ENCODE data around the gene RBP3. TPM values are rescaled to one million over a fixed set of nuclear protein-coding genes. Genes with fewer than 3 reads are reported as not detected.

RBP3 gene
- total RNA-seq, 1 experiment from 2014 or later = not detected

DNA sequence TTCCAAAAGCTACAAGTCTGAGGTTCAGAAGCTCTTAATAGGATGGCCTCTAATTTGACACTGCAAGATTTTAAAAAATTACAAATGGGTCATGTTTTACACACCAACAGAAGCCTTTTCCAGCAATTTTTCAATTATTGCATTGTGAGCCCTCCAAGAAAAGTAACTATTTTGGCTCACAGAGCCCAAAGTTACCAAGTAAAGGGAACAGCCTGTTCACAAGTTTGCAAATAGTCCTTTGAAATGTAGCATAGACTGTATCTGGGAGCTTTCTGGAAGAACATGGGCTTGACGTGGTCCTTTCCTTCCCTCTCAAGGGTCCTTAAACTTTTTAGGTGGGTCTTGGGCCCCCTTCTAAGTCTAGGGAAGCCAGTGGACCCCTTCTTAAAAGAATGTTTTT lies 49.4 kb upstream of the RBP3 start:
- Histone ChIP-seq H2BK12ac (ENCODE audit: insufficient read length, low read depth, low read length) (no peak overlapping the region), H3K27me3 (ENCODE audit: insufficient read depth, low read length) (peaks cover 14% of the 10 kb centered on the region; the same call in 1 of the 2 replicates), H3K14ac (ENCODE audit: insufficient read depth, low read length) (no peak overlapping the region), H3K9ac (ENCODE audit: extremely low read depth, insufficient read length, low read length) (no peak overlapping the region), H3K4me2 (ENCODE audit: insufficient read depth, insufficient read length, low read length) (no peak overlapping the region), H3K4me1 (ENCODE audit: insufficient read depth, low read length) (no peaks in the 10 kb centered on the region), H2AK5ac (ENCODE audit: insufficient read length, low read length) (no peak overlapping the region), H3K27ac (ENCODE audit: insufficient read length, low read depth, low read length) (no peak overlapping the region), H4K8ac (replicated peaks; ENCODE audit: insufficient read length, low read depth, low read length) (no peak overlapping the region), H3K18ac (ENCODE audit: insufficient read length, low read depth, low read length) (no peak overlapping the region), H4K91ac (ENCODE audit: insufficient read length, low read depth, low read length) (no peak overlapping the region), H4K20me1 (ENCODE audit: control insufficient read depth, insufficient read depth, insufficient read length) (no peaks in the 10 kb centered on the region), H2BK120ac (ENCODE audit: low read depth, low read length, poor library complexity, severe bottlenecking) (no peak overlapping the region), H3K79me1 (ENCODE audit: insufficient read depth, low read depth, low read length, poor library complexity, severe bottlenecking) (no peaks in the 10 kb centered on the region), H3T11ph (ENCODE audit: low read length) (no peak overlapping the region), H3K4ac (ENCODE audit: low read depth, low read length) (no peak overlapping the region), H2BK5ac (ENCODE audit: insufficient read length, low read length) (no peak overlapping the region), H3K9me3 (ENCODE audit: control insufficient read depth, low read depth, low read length) (no peaks in the 10 kb centered on the region), H3K23me2 (ENCODE audit: insufficient read length, low read depth, low read length, poor library complexity, severe bottlenecking) (peaks cover 4% of the 10 kb centered on the region), H2BK20ac (ENCODE audit: low read depth, low read length, poor library complexity, severe bottlenecking) (no peak overlapping the region), H3K56ac (ENCODE audit: insufficient read length, low read depth, low read length) (no peak overlapping the region), H3K79me2 (ENCODE audit: insufficient read depth, low read length) (no peaks in the 10 kb centered on the region), H4K5ac (ENCODE audit: insufficient read length, low read depth, low read length) (no peak overlapping the region), H3K23ac (ENCODE audit: insufficient read length, low read depth, low read length) (no peak overlapping the region), H2BK15ac (ENCODE audit: low read depth, low read length) (no peak overlapping the region), H2AFZ (ENCODE audit: low read length) (no peak overlapping the region)
- Mint-ChIP-seq H3K4me1 (peaks cover 6 to 23% of the 10 kb centered on the region in 2 experiments), H3K27me3 (ENCODE audit: low read depth) (peaks cover 77% of the 10 kb centered on the region), H3K36me3 (ENCODE audit: insufficient read depth in 1 of 3, low read depth in 3 of 3) (no peaks in the 10 kb centered on the region), H3K27ac (no peak overlapping the region), H3K4me3 (no peak overlapping the region), H3K9me3 (no peaks in the 10 kb centered on the region)
- WGBS (ENCODE audit: extremely low coverage, insufficient read length, low lambda C conversion rate) = no CpG with 5 or more reads among the region's 1 CpG
- no peak for DNase-seq
- TF ChIP-seq, protein P1, sequence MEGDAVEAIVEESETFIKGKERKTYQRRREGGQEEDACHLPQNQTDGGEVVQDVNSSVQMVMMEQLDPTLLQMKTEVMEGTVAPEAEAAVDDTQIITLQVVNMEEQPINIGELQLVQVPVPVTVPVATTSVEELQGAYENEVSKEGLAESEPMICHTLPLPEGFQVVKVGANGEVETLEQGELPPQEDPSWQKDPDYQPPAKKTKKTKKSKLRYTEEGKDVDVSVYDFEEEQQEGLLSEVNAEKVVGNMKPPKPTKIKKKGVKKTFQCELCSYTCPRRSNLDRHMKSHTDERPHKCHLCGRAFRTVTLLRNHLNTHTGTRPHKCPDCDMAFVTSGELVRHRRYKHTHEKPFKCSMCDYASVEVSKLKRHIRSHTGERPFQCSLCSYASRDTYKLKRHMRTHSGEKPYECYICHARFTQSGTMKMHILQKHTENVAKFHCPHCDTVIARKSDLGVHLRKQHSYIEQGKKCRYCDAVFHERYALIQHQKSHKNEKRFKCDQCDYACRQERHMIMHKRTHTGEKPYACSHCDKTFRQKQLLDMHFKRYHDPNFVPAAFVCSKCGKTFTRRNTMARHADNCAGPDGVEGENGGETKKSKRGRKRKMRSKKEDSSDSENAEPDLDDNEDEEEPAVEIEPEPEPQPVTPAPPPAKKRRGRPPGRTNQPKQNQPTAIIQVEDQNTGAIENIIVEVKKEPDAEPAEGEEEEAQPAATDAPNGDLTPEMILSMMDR (conservative IDR thresholded peaks at IDR 0.05) = no peak
